ENCODE measurements around the gene SARS1.

The SARS1 gene

GRCh38 chr1:109251277-109252166 is 37.8 kb downstream of the SARS1 start:
- no peak for DNase-seq

GRCh38 chr1:109252167-109252892 is 38.6 kb downstream of the SARS1 start:
- no peak for DNase-seq

- no peak for DNase-seq
Measured at GRCh38 chr1:109252893-109253802, 39.4 kb downstream of the SARS1 start.

GRCh38 chr1:109253803-109254620 is 40.3 kb downstream of the SARS1 start:
- DNase-seq = no peak

- DNase-seq = no peak
Measured at GRCh38 chr1:109254621-109255096, 40.9 kb downstream of the SARS1 start.

GRCh38 chr1:109255097-109255651 is 41.5 kb downstream of the SARS1 start:
- no peak for DNase-seq

- DNase-seq = no peak
Measured at GRCh38 chr1:109255678-109256077, 42.0 kb downstream of the SARS1 start.

GRCh38 chr1:109256085-109256484 is 42.4 kb downstream of the SARS1 start:
- DNase-seq = no peak

- DNase-seq = no peak
Measured at GRCh38 chr1:109256971-109257681, 43.4 kb downstream of the SARS1 start.

GRCh38 chr1:109257682-109258421 is 44.1 kb downstream of the SARS1 start:
- no peak for DNase-seq

GRCh38 chr1:109258481-109259466 is 45.1 kb downstream of the SARS1 start:
- DNase-seq = no peak

GRCh38 chr1:109259674-109260557 is 46.2 kb downstream of the SARS1 start:
- no peak for DNase-seq

GRCh38 chr1:109261006-109261405 is 47.3 kb downstream of the SARS1 start:
- no peak for DNase-seq

GRCh38 chr1:109261578-109261977 is 47.9 kb downstream of the SARS1 start:
- DNase-seq = no peak

GRCh38 chr1:109262231-109263055 is 48.7 kb downstream of the SARS1 start:
- no peak for DNase-seq

GRCh38 chr1:109263234-109263596 is 49.5 kb downstream of the SARS1 start:
- DNase-seq = no peak

All from CD4-positive, alpha-beta T cell treated with Interferon alpha-2 for 1 hour (primary cell).